HepG2 (cell line): Measurements from ENCODE around the gene C1R. TPM values are rescaled to one million over a fixed set of nuclear protein-coding genes. Genes with fewer than 3 reads are reported as not detected.

Experiments
- AGO2 ChIP-seq: fragments of 200-400 bp; formaldehyde crosslinking; optimal IDR thresholded peaks from 2 replicates; pipeline ENCODE3; 2017; ENCODE audit warnings: mild to moderate bottlenecking, low read depth, low read length, moderate library complexity
- ASH2L ChIP-seq: fragments of 300-600, 200-600 bp; sonication (generic); IDR thresholded peaks from 2 replicates; pipeline ENCODE4 v1.7.0; 2017; ENCODE audit warnings: low read depth, mild to moderate bottlenecking, moderate library complexity, mixed read lengths, low read length; ENCODE audit not compliant: insufficient read length
- BORCS8-MEF2B ChIP-seq: sonication (generic); formaldehyde crosslinking; IDR thresholded peaks from 2 replicates; pipeline ENCODE4 v1.8.0; 2022; ENCODE audit warnings: mild to moderate bottlenecking, missing genetic modification reagents
- ESRRA ChIP-seq: sonication (generic); formaldehyde crosslinking; IDR thresholded peaks from 2 replicates; pipeline ENCODE4 v1.5.1; 2020; ENCODE audit warnings: mild to moderate bottlenecking, low read depth, missing genetic modification reagents
- ETV6 ChIP-seq: sonication (generic); formaldehyde crosslinking; conservative IDR thresholded peaks from 2 replicates; pipeline ENCODE4 v1.4.0; 2020; ENCODE audit warnings: missing genetic modification reagents
- FOXA1 ChIP-seq, 2 experiments: fragments of 450-650 bp in 1 of 2; sonication (generic) in 1 of 2; formaldehyde crosslinking in 1 of 2; IDR thresholded peaks; 2 replicates each; pipeline versions ENCODE4 v1.4.0 to v1.6.1; 2016 to 2020; ENCODE audit warnings: missing genetic modification reagents in 1 of 2
- HHEX ChIP-seq: IDR thresholded peaks from 2 replicates; pipeline ENCODE4 v1.6.1; 2016; ENCODE audit warnings: control low read depth
- IKZF1 ChIP-seq: fragments of 450-650 bp; IDR thresholded peaks from 2 replicates; pipeline ENCODE4 v1.7.1; 2016
- ZBTB20 ChIP-seq: sonication (generic); formaldehyde crosslinking; IDR thresholded peaks from 2 replicates; pipeline ENCODE4 v1.8.1; 2023; ENCODE audit warnings: missing genetic modification reagents, low read depth, mild to moderate bottlenecking, borderline replicate concordance
- ZMAT3 ChIP-seq: sonication (generic); formaldehyde crosslinking; conservative IDR thresholded peaks from 2 replicates; pipeline ENCODE4 v1.7.0; 2021; ENCODE audit warnings: missing genetic modification reagents
- ZNF282 ChIP-seq: fragments of 450-650 bp; IDR thresholded peaks from 2 replicates; pipeline ENCODE4 v1.6.1; 2018; ENCODE audit not compliant: partially characterized antibody
- ZNF780A ChIP-seq: sonication (generic); formaldehyde crosslinking; IDR thresholded peaks from 2 replicates; pipeline ENCODE4 v1.8.0; 2022; ENCODE audit warnings: mild to moderate bottlenecking, missing genetic modification reagents, moderate library complexity
- ZSCAN30 ChIP-seq: sonication (generic); formaldehyde crosslinking; IDR thresholded peaks from 2 replicates; pipeline ENCODE4 v1.5.0; 2020; ENCODE audit warnings: mild to moderate bottlenecking, missing genetic modification reagents
- polyA plus RNA-seq, 8 experiments: library from polyadenylated mRNA; depleted of rRNA in 3 of 8; stranded (reverse) in 7 of 8; unstranded in 1 of 8; fragments of >200 nt; fragmentation: Illumina TruSeq in 4 of 8; extraction: Trizol in 4 of 8; gene quantifications; 2 replicates each; pipeline versions ENCODE4 v1.2.1 to v1.2.3, GENCODE V29; 2011 to 2016; ENCODE audit warnings: low read depth in 4 of 8, missing spikeins in 1 of 8, mixed read lengths in 1 of 8; ENCODE audit not compliant: insufficient read depth in 1 of 8
- total RNA-seq, 5 experiments: library from RNA; depleted of rRNA; stranded (reverse); fragments of >200 nt; fragmentation: Illumina TruSeq; extraction: Trizol; gene quantifications; 2 replicates each; pipeline ENCODE4 v1.2.3, GENCODE V29; 2016; ENCODE audit warnings: low read depth in 1 of 5
- TF ChIP-seq, protein P1 (sequence below): sonication (generic); formaldehyde crosslinking; IDR thresholded peaks from 2 replicates; pipeline ENCODE4 v1.4.0; 2020; ENCODE audit warnings: missing genetic modification reagents
- TF ChIP-seq, protein P2 (sequence below): sonication (generic); formaldehyde crosslinking; IDR thresholded peaks from 2 replicates; pipeline ENCODE4 v1.4.0; 2020; ENCODE audit warnings: missing genetic modification reagents
- TF ChIP-seq, protein P3 (sequence below): sonication (generic); formaldehyde crosslinking; IDR thresholded peaks from 2 replicates; pipeline ENCODE4 v1.9.0; 2021; ENCODE audit warnings: missing genetic modification reagents, borderline replicate concordance
- TF ChIP-seq, protein P4 (sequence below): sonication (generic); formaldehyde crosslinking; IDR thresholded peaks from 2 replicates; pipeline ENCODE4 v1.4.0; 2020; ENCODE audit warnings: missing genetic modification reagents
- TF ChIP-seq, protein P5 (sequence below): IDR thresholded peaks from 2 replicates; pipeline ENCODE4 v1.4.0; 2020; ENCODE audit warnings: mild to moderate bottlenecking, missing genetic modification reagents

Gene C1R
- total and polyA plus RNA-seq, 2 of the 13 experiments (the other 11 are each of a cell fraction or from before 2014, with no cell fraction given) = 3.5 to 6.5 TPM

DNA sequence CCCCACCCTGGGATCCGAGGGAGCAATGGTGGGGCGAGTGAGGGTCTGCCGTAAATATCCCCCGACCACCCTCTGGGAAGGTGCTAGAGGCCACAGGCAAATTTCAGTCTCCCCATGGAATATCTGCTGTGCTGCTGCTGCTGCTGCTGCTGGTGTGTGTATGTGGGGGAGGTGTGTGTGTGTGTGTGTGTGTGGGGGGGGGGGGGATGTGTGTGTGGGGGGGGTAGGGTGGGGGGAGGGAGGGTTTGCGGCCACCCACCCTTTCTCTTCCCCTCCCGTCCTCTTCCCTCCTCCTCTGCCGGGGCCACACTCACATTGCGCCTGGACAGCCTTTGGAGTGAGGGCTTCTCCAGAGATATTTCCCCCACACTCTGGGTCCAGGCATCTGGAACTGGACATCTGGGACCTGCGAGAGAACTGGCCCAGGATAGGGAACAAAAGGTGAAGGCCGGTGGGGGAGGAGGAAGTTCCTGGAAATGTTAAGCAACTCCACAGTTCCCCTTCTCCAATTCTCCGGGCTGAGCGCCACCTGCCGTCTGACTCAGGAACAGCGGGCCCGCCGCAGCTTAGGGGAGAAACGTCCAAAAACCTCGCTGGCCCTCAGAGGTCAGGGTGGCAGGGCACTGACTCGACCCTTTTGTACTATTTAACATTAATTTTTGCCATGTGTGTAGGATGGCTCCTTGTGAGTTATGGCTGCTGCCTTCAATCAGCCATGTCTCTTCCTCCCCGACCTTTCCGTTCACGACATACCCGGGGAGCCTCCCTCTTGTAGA is 16.7 kb upstream of the C1R start, which contains the start of gene C1RL (continued):
- TF ChIP-seq, protein P1, sequence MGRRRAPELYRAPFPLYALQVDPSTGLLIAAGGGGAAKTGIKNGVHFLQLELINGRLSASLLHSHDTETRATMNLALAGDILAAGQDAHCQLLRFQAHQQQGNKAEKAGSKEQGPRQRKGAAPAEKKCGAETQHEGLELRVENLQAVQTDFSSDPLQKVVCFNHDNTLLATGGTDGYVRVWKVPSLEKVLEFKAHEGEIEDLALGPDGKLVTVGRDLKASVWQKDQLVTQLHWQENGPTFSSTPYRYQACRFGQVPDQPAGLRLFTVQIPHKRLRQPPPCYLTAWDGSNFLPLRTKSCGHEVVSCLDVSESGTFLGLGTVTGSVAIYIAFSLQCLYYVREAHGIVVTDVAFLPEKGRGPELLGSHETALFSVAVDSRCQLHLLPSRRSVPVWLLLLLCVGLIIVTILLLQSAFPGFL (CRISPR knock-in tag) = no peak
- TF ChIP-seq, protein P2, sequence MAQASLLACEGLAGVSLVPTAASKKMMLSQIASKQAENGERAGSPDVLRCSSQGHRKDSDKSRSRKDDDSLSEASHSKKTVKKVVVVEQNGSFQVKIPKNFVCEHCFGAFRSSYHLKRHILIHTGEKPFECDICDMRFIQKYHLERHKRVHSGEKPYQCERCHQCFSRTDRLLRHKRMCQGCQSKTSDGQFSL (CRISPR knock-in tag) = peak; percentile 92
- TF ChIP-seq ZSCAN30 (CRISPR knock-in tag) (no peak), ZBTB20 (CRISPR knock-in tag) (no peak), ZNF282 (no peak), ASH2L (peak; percentile 14), ETV6 (0 out of 2 replicates have a peak, but pooled peaks have one; percentile 73), AGO2 (no peak), HHEX (no peak), IKZF1 (no peak), ZNF780A (CRISPR knock-in tag) (no peak), FOXA1 (IDR thresholded peaks at IDR 0.05) (no peak), FOXA1 (CRISPR knock-in tag; IDR thresholded peaks at IDR 0.05) (no peak), BORCS8-MEF2B (CRISPR knock-in tag) (peak; percentile 30; the same call in 1 of the 2 replicates), ZMAT3 (CRISPR knock-in tag) (no peak), ESRRA (CRISPR knock-in tag) (no peak)
- TF ChIP-seq, protein P3, sequence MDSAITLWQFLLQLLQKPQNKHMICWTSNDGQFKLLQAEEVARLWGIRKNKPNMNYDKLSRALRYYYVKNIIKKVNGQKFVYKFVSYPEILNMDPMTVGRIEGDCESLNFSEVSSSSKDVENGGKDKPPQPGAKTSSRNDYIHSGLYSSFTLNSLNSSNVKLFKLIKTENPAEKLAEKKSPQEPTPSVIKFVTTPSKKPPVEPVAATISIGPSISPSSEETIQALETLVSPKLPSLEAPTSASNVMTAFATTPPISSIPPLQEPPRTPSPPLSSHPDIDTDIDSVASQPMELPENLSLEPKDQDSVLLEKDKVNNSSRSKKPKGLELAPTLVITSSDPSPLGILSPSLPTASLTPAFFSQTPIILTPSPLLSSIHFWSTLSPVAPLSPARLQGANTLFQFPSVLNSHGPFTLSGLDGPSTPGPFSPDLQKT (CRISPR knock-in tag) = no peak
- TF ChIP-seq, protein P4, sequence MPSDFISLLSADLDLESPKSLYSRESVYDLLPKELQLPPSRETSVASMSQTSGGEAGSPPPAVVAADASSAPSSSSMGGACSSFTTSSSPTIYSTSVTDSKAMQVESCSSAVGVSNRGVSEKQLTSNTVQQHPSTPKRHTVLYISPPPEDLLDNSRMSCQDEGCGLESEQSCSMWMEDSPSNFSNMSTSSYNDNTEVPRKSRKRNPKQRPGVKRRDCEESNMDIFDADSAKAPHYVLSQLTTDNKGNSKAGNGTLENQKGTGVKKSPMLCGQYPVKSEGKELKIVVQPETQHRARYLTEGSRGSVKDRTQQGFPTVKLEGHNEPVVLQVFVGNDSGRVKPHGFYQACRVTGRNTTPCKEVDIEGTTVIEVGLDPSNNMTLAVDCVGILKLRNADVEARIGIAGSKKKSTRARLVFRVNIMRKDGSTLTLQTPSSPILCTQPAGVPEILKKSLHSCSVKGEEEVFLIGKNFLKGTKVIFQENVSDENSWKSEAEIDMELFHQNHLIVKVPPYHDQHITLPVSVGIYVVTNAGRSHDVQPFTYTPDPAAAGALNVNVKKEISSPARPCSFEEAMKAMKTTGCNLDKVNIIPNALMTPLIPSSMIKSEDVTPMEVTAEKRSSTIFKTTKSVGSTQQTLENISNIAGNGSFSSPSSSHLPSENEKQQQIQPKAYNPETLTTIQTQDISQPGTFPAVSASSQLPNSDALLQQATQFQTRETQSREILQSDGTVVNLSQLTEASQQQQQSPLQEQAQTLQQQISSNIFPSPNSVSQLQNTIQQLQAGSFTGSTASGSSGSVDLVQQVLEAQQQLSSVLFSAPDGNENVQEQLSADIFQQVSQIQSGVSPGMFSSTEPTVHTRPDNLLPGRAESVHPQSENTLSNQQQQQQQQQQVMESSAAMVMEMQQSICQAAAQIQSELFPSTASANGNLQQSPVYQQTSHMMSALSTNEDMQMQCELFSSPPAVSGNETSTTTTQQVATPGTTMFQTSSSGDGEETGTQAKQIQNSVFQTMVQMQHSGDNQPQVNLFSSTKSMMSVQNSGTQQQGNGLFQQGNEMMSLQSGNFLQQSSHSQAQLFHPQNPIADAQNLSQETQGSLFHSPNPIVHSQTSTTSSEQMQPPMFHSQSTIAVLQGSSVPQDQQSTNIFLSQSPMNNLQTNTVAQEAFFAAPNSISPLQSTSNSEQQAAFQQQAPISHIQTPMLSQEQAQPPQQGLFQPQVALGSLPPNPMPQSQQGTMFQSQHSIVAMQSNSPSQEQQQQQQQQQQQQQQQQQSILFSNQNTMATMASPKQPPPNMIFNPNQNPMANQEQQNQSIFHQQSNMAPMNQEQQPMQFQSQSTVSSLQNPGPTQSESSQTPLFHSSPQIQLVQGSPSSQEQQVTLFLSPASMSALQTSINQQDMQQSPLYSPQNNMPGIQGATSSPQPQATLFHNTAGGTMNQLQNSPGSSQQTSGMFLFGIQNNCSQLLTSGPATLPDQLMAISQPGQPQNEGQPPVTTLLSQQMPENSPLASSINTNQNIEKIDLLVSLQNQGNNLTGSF (CRISPR knock-in tag) = no peak
- TF ChIP-seq, protein P5, sequence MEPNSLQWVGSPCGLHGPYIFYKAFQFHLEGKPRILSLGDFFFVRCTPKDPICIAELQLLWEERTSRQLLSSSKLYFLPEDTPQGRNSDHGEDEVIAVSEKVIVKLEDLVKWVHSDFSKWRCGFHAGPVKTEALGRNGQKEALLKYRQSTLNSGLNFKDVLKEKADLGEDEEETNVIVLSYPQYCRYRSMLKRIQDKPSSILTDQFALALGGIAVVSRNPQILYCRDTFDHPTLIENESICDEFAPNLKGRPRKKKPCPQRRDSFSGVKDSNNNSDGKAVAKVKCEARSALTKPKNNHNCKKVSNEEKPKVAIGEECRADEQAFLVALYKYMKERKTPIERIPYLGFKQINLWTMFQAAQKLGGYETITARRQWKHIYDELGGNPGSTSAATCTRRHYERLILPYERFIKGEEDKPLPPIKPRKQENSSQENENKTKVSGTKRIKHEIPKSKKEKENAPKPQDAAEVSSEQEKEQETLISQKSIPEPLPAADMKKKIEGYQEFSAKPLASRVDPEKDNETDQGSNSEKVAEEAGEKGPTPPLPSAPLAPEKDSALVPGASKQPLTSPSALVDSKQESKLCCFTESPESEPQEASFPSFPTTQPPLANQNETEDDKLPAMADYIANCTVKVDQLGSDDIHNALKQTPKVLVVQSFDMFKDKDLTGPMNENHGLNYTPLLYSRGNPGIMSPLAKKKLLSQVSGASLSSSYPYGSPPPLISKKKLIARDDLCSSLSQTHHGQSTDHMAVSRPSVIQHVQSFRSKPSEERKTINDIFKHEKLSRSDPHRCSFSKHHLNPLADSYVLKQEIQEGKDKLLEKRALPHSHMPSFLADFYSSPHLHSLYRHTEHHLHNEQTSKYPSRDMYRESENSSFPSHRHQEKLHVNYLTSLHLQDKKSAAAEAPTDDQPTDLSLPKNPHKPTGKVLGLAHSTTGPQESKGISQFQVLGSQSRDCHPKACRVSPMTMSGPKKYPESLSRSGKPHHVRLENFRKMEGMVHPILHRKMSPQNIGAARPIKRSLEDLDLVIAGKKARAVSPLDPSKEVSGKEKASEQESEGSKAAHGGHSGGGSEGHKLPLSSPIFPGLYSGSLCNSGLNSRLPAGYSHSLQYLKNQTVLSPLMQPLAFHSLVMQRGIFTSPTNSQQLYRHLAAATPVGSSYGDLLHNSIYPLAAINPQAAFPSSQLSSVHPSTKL (CRISPR knock-in tag) = peak; percentile 59
